BLaER1 treated with 17β-estradiol and CSF1 and Interleukin-3, amounts not matched to agents 10 nM and 100 nM (cell line): Measurements from ENCODE around the gene NUCKS1.
A peak's percentile ranks its signal among the peaks of the same experiment; 100 is the strongest.

Experiments
- H3K27ac ChIP-seq, 11 experiments: shearing (Covaris generic); formaldehyde crosslinking; 2 replicates each; pipeline ENCODE4 v1.8.1; 2022
- H3K27me3 ChIP-seq, 11 experiments: shearing (Covaris generic); formaldehyde crosslinking; 2 replicates each; pipeline ENCODE4 v1.8.1; 2022
- H3K36me3 ChIP-seq, 11 experiments: shearing (Covaris generic); formaldehyde crosslinking; 2 replicates each; pipeline ENCODE4 v1.8.1; 2022
- H3K4me1 ChIP-seq, 10 experiments: shearing (Covaris generic); formaldehyde crosslinking; 2 replicates each; pipeline ENCODE4 v1.8.1; 2022
- H3K4me2 ChIP-seq, 11 experiments: shearing (Covaris generic); formaldehyde crosslinking; 2 replicates each; pipeline ENCODE4 v1.8.1; 2022
- H3K4me3 ChIP-seq, 10 experiments: shearing (Covaris generic); formaldehyde crosslinking; 2 replicates each; pipeline ENCODE4 v1.8.1; 2022
- H3K9ac ChIP-seq, 11 experiments: shearing (Covaris generic); formaldehyde crosslinking; 2 replicates each; pipeline ENCODE4 v1.8.1; 2022
- H3K9me3 ChIP-seq, 11 experiments: shearing (Covaris generic); formaldehyde crosslinking; replicated peaks in 1 of 11; 2 replicates each; pipeline ENCODE4 v1.8.1; 2022
- H4K20me1 ChIP-seq, 11 experiments: shearing (Covaris generic); formaldehyde crosslinking; 2 replicates each; pipeline ENCODE4 v1.8.1; 2022
- Cebpa-rat ChIP-seq, 11 experiments: shearing (Covaris generic); IDR thresholded peaks; 2 replicates each; pipeline ENCODE4 v1.8.1; 2022

Gene NUCKS1

GRCh38 chr1:205766570-205766969 is 16.6 kb upstream of the NUCKS1 start:
- no peaks in the 10 kb centered on the region; a peak in 1 of 22 replicates for H3K27me3 ChIP-seq
- H3K4me3 ChIP-seq = no peak overlapping the region
- no peak overlapping the region for H3K27ac ChIP-seq
- H4K20me1 ChIP-seq = no peaks in the 10 kb centered on the region; a peak in 1 of 22 replicates
- H3K4me1 ChIP-seq = peaks cover 0 to 10% (median 6%) of the 10 kb centered on the region in 10 experiments; a peak in 17 of 20 replicates
- H3K4me2 ChIP-seq = no peak overlapping the region
- H3K9ac ChIP-seq = no peak overlapping the region
- H3K36me3 ChIP-seq = peaks cover 0 to 49% (median 0%) of the 10 kb centered on the region in 11 experiments; a peak in 8 of 22 replicates
- no peak for TF ChIP-seq Cebpa-rat (IDR thresholded peaks at IDR 0.05)
- H3K9me3 ChIP-seq = peaks cover 0 to 9% (median 0%) of the 10 kb centered on the region in 11 experiments; a peak in 2 of 22 replicates

DNA sequence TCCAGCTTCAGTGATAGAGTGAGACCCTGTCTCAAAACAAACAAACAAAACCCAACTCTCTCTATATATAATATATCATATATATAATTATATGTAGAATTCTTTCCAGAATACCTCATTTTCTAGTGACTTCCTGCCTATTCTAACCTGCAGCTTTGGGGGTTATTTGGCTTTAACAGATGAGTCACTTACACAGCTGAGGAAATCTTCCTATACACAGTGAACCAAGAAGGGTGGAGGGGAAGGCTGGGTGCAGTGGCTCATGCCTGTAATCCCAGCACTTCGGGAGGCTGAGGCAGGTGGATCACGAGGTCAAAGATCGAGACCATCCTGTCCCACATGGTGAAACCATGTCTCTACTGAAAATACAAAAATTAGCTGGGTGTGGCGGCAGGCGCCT is 16.1 kb upstream of the NUCKS1 start:
- Histone ChIP-seq H3K4me1 (peaks cover 0 to 4% (median under 1%) of the 10 kb centered on the region in 10 experiments; a peak in 6 of 20 replicates), H3K9ac (no peak overlapping the region), H4K20me1 (no peaks in the 10 kb centered on the region), H3K36me3 (peaks cover 0 to 44% (median 0%) of the 10 kb centered on the region in 11 experiments; a peak in 8 of 22 replicates), H3K9me3 (peaks cover 0 to 8% (median 0%) of the 10 kb centered on the region in 11 experiments; a peak in 2 of 22 replicates), H3K4me2 (no peak overlapping the region), H3K27me3 (no peaks in the 10 kb centered on the region), H3K4me3 (no peak overlapping the region), H3K27ac (no peak overlapping the region)
- TF ChIP-seq Cebpa-rat (IDR thresholded peaks at IDR 0.05) = no peak

GRCh38 chr1:205764578-205764977 is 14.6 kb upstream of the NUCKS1 start:
- Histone ChIP-seq H4K20me1 (no peaks in the 10 kb centered on the region), H3K9ac (no peak overlapping the region), H3K4me2 (no peak overlapping the region), H3K4me1 (no peaks in the 10 kb centered on the region), H3K27ac (no peak overlapping the region), H3K36me3 (peaks cover 0 to 31% (median 0%) of the 10 kb centered on the region in 11 experiments; a peak in 6 of 22 replicates), H3K4me3 (no peak overlapping the region), H3K27me3 (no peaks in the 10 kb centered on the region), H3K9me3 (no peaks in the 10 kb centered on the region)
- no peak for TF ChIP-seq Cebpa-rat (IDR thresholded peaks at IDR 0.05)

GRCh38 chr1:205763980-205764379 is 14.0 kb upstream of the NUCKS1 start:
- no peaks in the 10 kb centered on the region for H3K4me1 ChIP-seq
- H3K9ac ChIP-seq = no peak overlapping the region
- TF ChIP-seq Cebpa-rat (IDR thresholded peaks at IDR 0.05) = no peak
- H4K20me1 ChIP-seq = no peaks in the 10 kb centered on the region
- H3K9me3 ChIP-seq = no peaks in the 10 kb centered on the region
- no peak overlapping the region for H3K27ac ChIP-seq
- H3K4me3 ChIP-seq = no peak overlapping the region
- H3K36me3 ChIP-seq = peaks cover 0 to 25% (median 0%) of the 10 kb centered on the region in 11 experiments; a peak in 5 of 22 replicates
- no peaks in the 10 kb centered on the region for H3K27me3 ChIP-seq
- no peak overlapping the region for H3K4me2 ChIP-seq

- no peaks in the 10 kb centered on the region for H3K4me1 ChIP-seq
- no peaks in the 10 kb centered on the region for H3K36me3 ChIP-seq
- no peaks in the 10 kb centered on the region for H4K20me1 ChIP-seq
- no peak for TF ChIP-seq Cebpa-rat (IDR thresholded peaks at IDR 0.05)
- no peak overlapping the region for H3K4me2 ChIP-seq
- no peak overlapping the region for H3K27ac ChIP-seq
- no peak overlapping the region for H3K9ac ChIP-seq
- H3K4me3 ChIP-seq = no peak overlapping the region
- H3K27me3 ChIP-seq = no peaks in the 10 kb centered on the region
- H3K9me3 ChIP-seq = peaks cover 0 to 7% (median 0%) of the 10 kb centered on the region in 11 experiments; a peak in 3 of 22 replicates
Observed at GRCh38 chr1:205760606-205761005, 10.6 kb upstream of the NUCKS1 start.

GRCh38 chr1:205756552-205756951 is 6.6 kb upstream of the NUCKS1 start:
- Histone ChIP-seq H3K27me3 (no peaks in the 10 kb centered on the region), H4K20me1 (no peaks in the 10 kb centered on the region), H3K9me3 (peaks cover 0 to 7% (median 0%) of the 10 kb centered on the region in 11 experiments; a peak in 3 of 22 replicates), H3K36me3 (no peaks in the 10 kb centered on the region), H3K9ac (no peak overlapping the region), H3K4me1 (no peaks in the 10 kb centered on the region), H3K27ac (no peak overlapping the region), H3K4me3 (no peak overlapping the region), H3K4me2 (no peak overlapping the region)
- no peak for TF ChIP-seq Cebpa-rat (IDR thresholded peaks at IDR 0.05)

DNA sequence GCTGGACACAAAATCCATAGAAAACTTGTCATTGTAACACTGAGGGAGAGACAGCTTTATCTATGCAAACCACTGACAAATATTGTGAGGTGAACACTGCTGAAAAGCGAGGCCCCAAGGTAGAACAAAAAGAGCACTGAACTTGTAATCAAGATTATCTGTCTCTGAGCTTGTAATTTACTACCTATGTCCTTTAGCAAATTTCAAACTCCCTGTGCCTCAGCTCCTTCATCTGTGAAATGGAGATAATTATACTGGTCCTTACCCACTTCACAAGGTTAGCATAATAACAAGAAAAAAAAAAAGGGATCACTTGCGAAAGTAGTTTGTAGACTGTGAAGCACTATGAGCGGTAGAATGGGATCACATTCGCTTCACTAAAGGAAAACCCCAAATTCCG is 4.9 kb upstream of the NUCKS1 start:
- no peaks in the 10 kb centered on the region for H3K27me3 ChIP-seq
- peaks cover 0 to 7% (median 0%) of the 10 kb centered on the region in 11 experiments; a peak in 3 of 22 replicates for H3K9me3 ChIP-seq
- no peaks in the 10 kb centered on the region for H4K20me1 ChIP-seq
- H3K9ac ChIP-seq = no peak overlapping the region
- no peaks in the 10 kb centered on the region for H3K36me3 ChIP-seq
- H3K27ac ChIP-seq = no peak overlapping the region
- H3K4me3 ChIP-seq = no peak overlapping the region
- no peak overlapping the region for H3K4me2 ChIP-seq
- TF ChIP-seq Cebpa-rat (IDR thresholded peaks at IDR 0.05) = no peak
- no peaks in the 10 kb centered on the region for H3K4me1 ChIP-seq

- peaks cover 15 to 24% (median 21%) of the 10 kb centered on the region in 10 experiments for H3K4me1 ChIP-seq
- H3K4me2 ChIP-seq = peak overlapping the region in 1 of 11 experiments; percentile 69; a peak in 1 of 22 replicates
- no peaks in the 10 kb centered on the region for H3K27me3 ChIP-seq
- peak overlapping the region in 2 of 11 experiments; percentile 98; a peak in 4 of 22 replicates for H3K9ac ChIP-seq
- no peak for TF ChIP-seq Cebpa-rat (IDR thresholded peaks at IDR 0.05)
- peaks cover 27 to 34% (median 31%) of the 10 kb centered on the region in 11 experiments; a peak in 21 of 22 replicates for H4K20me1 ChIP-seq
- H3K27ac ChIP-seq = peak overlapping the region in 9 of 11 experiments; percentile 90 to 100 (median 98); a peak in 15 of 22 replicates
- H3K9me3 ChIP-seq = no peaks in the 10 kb centered on the region
- no peak overlapping the region; a peak in 2 of 20 replicates for H3K4me3 ChIP-seq
- peaks cover 0 to 28% (median 17%) of the 10 kb centered on the region in 11 experiments; a peak in 13 of 22 replicates for H3K36me3 ChIP-seq
Observed at GRCh38 chr1:205751036-205751651, 1.2 kb upstream of the NUCKS1 start.

DNA sequence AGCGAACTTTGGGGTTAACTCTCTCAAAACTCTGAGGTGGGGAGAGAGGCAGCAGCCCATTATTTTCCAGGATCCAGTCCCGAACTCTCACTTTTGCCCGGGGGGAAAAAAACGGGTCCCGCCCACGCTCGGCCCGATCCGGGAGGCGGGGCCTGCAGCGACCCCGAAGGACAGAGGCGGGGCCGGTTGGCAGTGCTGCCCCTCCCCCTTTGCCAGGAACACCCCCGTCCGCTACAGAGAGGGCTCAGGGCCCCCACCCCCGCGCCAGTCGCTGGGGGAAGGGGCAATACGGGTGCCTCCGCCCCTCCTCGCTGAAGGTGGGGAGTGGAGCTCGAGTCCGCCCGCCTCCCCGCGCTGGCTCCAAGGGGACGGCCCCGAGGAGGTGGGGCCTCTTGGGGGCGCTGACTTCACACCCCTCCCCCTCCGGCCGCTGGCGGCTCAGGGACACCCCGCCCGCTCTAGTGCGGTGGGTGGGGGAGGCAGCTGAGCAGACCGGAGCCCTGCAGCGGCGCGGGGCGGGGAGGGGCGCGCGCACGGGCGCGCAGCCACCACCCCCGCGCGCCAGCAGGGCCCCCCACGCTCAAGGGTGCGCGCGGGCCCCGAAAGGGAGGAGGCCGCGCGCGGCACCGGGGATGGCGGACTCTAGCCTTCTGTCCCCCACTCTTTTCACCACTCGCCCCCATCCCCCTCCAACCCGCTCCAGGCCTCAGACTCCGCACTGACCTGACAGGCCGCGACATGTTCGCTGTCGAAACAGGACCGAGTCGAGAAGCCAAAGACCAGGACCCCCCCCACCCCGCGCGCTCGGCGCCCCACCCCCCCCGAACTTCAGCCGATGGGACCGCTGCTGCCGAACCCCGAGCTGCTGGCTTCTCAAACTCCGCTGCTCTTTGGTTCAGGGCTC is 496 bp downstream of the NUCKS1 start:
- TF ChIP-seq Cebpa-rat (IDR thresholded peaks at IDR 0.05) = no peak
- Histone ChIP-seq H4K20me1 (peaks cover 44 to 50% (median 48%) of the 10 kb centered on the region in 11 experiments; a peak in 21 of 22 replicates), H3K4me2 (peak overlapping the region; percentile 81 to 95 (median 87); a peak in 19 of 22 replicates), H3K4me3 (peak overlapping the region; percentile 65 to 88 (median 81)), H3K27ac (peak overlapping the region; percentile 90 to 100 (median 96)), H3K9ac (peak overlapping the region; percentile 92 to 99 (median 98)), H3K27me3 (no peaks in the 10 kb centered on the region), H3K4me1 (peaks cover 21 to 35% (median 26%) of the 10 kb centered on the region in 10 experiments), H3K9me3 (no peaks in the 10 kb centered on the region), H3K36me3 (peaks cover 0 to 44% (median 32%) of the 10 kb centered on the region in 11 experiments; a peak in 14 of 22 replicates)
